Ascending aorta (tissue), 2 donors: ENCODE measurements around the gene KCTD10. TPM values are rescaled to one million over a fixed set of nuclear protein-coding genes. Genes with fewer than 3 reads are reported as not detected.

Source experiments
- DNase-seq, 2 donors: peaks; one replicate each; pipeline ENCODE4 v3.0.0-alpha.2; 2019; ENCODE audit warnings: low spot score in 2 of 2
- H3K27ac ChIP-seq, 2 donors: fragments of 200-600 bp; sonication (generic); one replicate each; pipeline ENCODE4 v1.5.1; 2016 to 2017; ENCODE audit warnings: mild to moderate bottlenecking in 1 of 2
- H3K27me3 ChIP-seq: fragments of 200-600 bp; sonication (generic); one replicate; pipeline ENCODE4 v1.5.1; 2017
- H3K36me3 ChIP-seq, 2 donors: fragments of 200-600 bp; sonication (generic); one replicate each; pipeline ENCODE4 v1.5.1; 2016
- H3K4me1 ChIP-seq, 2 donors: fragments of 200-600 bp; sonication (generic); one replicate each; pipeline ENCODE4 v1.5.1; 2016 to 2017; ENCODE audit warnings: mild to moderate bottlenecking in 1 of 2
- H3K4me3 ChIP-seq, 2 donors: fragments of 200-600 bp; sonication (generic); one replicate each; pipeline ENCODE4 v1.5.1; 2016 to 2017; ENCODE audit warnings: mild to moderate bottlenecking in 1 of 2
- H3K9me3 ChIP-seq, 2 donors: fragments of 200-600 bp; sonication (generic); one replicate each; pipeline ENCODE4 v1.5.1; 2016
- CTCF ChIP-seq, 3 experiments: fragments of 200-600 bp in 2 of 3; fragments of 450-650 bp in 1 of 3; sonication (generic) in 2 of 3; IDR thresholded peaks; one replicate each; pipeline ENCODE4 v1.5.1; 2016 to 2019; ENCODE audit warnings: antibody characterized with exemption in 3 of 3, mild to moderate bottlenecking in 1 of 3, moderate library complexity in 1 of 3
- intact Hi-C: fragments of 100-400 bp; cut with DNase I; formaldehyde crosslinking; loops from one replicate; pipeline ENCODE4 v1.15.1; 2023
- total RNA-seq: library from RNA; depleted of rRNA; stranded (reverse); fragments of >200 nt; gene quantifications from one replicate; pipeline ENCODE4 v1.1.0, GENCODE V29; 2016

KCTD10 gene
- total RNA-seq, 1 donor from 2014 or later: 102 TPM

GRCh38 chr12:109513051-109513450, 36.0 kb upstream of the KCTD10 start:
- no peak for TF ChIP-seq CTCF (IDR thresholded peaks at IDR 0.05)
- intact Hi-C loops: no loop called here
- Histone ChIP-seq H3K4me3 (no peak overlapping the region), H3K27ac (no peak overlapping the region), H3K9me3 (no peaks in the 10 kb centered on the region), H3K4me1 (no peaks in the 10 kb centered on the region), H3K36me3 (peaks cover 87 to 90% of the 10 kb centered on the region in 2 donors), H3K27me3 (no peaks in the 10 kb centered on the region)
- DNase-seq: no peak

DNA sequence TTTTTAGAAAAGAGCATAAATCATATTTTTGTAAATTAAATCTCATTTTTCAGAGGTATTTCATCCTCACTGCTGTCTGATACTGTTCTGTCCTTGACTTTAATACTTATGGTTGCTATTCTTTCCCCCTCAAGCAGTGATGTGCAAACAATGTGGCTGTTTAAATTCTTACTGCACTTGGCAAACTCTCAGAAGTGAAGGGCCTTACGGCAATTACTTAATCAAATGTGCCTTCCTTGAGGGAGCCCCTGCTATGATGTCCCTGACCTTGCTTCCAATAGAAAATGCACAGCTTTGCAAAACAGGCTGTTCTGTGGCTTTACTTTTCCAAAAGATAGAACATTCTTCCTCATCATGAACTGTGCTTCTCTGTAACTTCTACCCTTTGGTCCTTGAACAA, 35.5 kb upstream of the KCTD10 start:
- peaks cover 87 to 90% of the 10 kb centered on the region in 2 donors for H3K36me3 ChIP-seq
- intact Hi-C loops: no loop called here

DNA sequence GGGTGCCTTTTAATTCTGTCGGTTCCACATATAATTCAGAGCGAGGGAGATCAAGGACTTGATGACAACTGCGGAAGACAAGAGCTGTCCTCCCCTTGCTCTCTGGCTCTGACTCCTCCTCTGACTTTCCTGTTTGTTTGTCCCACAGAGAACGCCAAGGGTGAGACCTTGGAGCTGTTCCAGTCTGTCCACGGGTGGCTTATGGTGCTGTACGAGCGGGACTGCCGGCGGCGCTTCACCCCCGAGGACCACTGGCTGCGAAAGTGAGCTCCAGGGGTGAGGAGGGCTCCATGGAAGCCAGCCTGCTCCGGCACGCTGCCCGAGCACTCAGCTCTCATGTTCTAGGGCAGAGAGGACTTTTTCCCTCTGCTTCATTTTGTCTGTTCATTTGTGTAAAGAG, 33.1 kb upstream of the KCTD10 start:
- no peaks in the 10 kb centered on the region for H3K4me1 ChIP-seq
- no peaks in the 10 kb centered on the region for H3K27me3 ChIP-seq
- intact Hi-C loops: no loop called here
- no peaks in the 10 kb centered on the region for H3K9me3 ChIP-seq
- TF ChIP-seq CTCF (IDR thresholded peaks at IDR 0.05): no peak
- DNase-seq: no peak
- no peak overlapping the region for H3K4me3 ChIP-seq
- H3K36me3 ChIP-seq: peaks cover 88 to 94% of the 10 kb centered on the region in 2 donors
- no peak overlapping the region for H3K27ac ChIP-seq

More for the DNA sequence above, 35.5 kb upstream of the KCTD10 start:
- no peak for DNase-seq
- Histone ChIP-seq H3K27me3 (no peaks in the 10 kb centered on the region), H3K4me1 (no peaks in the 10 kb centered on the region), H3K4me3 (no peak overlapping the region), H3K9me3 (no peaks in the 10 kb centered on the region), H3K27ac (no peak overlapping the region)
- TF ChIP-seq CTCF (IDR thresholded peaks at IDR 0.05): no peak

DNA sequence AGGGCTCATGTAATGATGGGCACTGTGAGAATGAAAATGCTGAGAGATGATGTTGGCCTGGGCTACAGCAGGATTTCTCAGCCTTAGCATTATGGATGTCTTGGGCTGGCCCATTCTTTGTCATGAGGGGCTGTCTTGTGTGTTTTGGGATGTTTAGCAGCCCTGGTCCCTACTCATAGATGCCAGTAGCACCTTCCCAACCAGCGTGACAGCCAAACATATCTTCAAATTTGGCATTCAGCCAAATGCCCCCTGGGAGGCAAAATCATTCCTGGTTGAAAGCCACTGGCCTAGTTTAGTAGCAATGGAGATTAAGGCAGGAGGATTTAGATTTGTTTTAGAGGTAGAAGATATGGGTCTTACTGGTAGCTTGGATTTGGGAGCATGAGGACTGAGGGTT, 27.0 kb upstream of the KCTD10 start:
- TF ChIP-seq CTCF (IDR thresholded peaks at IDR 0.05): no peak
- no peaks in the 10 kb centered on the region for H3K27me3 ChIP-seq
- DNase-seq: no peak
- no peak overlapping the region for H3K4me3 ChIP-seq
- no peaks in the 10 kb centered on the region for H3K4me1 ChIP-seq
- intact Hi-C loops: no loop called here
- H3K36me3 ChIP-seq: peaks cover 92 to 99% of the 10 kb centered on the region in 2 donors
- no peaks in the 10 kb centered on the region for H3K9me3 ChIP-seq
- H3K27ac ChIP-seq: no peak overlapping the region

- intact Hi-C loops: no loop called here
- Histone ChIP-seq H3K27ac (no peak overlapping the region), H3K4me3 (no peak overlapping the region), H3K4me1 (no peaks in the 10 kb centered on the region), H3K36me3 (peaks cover 92 to 99% of the 10 kb centered on the region in 2 donors), H3K9me3 (no peaks in the 10 kb centered on the region), H3K27me3 (no peaks in the 10 kb centered on the region)
- no peak for DNase-seq
- no peak for TF ChIP-seq CTCF (IDR thresholded peaks at IDR 0.05)
These were observed 26.5 kb upstream of the KCTD10 start for GRCh38 chr12:109503611-109504010.

DNA sequence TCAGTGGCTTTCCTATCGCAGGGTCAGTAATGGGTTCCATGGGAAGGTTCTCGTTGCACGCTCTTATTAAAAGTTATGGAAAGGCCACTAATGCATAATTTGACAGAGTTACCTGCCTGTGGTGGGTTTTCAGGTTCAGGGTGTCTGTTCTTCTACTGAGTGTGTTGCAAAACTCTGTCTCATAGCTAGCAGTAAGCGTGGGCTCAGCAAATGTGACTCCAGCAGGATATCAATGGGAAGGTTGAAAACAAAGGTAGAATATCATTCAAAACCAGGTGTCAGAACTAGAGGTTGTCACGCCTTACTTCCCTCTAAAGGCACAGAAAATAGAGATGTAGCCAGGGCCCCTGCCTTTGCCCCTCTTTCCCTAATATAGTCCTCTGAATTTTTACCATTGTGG, 25.2 kb upstream of the KCTD10 start:
- Histone ChIP-seq H3K27ac (no peak overlapping the region), H3K27me3 (no peaks in the 10 kb centered on the region), H3K9me3 (no peaks in the 10 kb centered on the region), H3K4me3 (no peak overlapping the region), H3K36me3 (peaks cover 93 to 100% of the 10 kb centered on the region in 2 donors), H3K4me1 (no peaks in the 10 kb centered on the region)
- no peak for DNase-seq
- intact Hi-C loops: no loop called here
- TF ChIP-seq CTCF (IDR thresholded peaks at IDR 0.05): no peak
